HS-27A (cell line): ENCODE results near the gene MOV10L1.
A peak's percentile ranks its signal among the peaks of the same experiment; 100 is the strongest.
"Not testable (repeated sequence)": the region's sequence is repeated elsewhere in the genome, so short reads cannot be mapped to it uniquely, and the experiment has no call there.

Source experiments
- DNase-seq: peaks from one replicate; pipeline ENCODE4 v3.0.0-alpha.2; 2012; ENCODE audit warnings: low read depth, missing footprints

MOV10L1 gene

GRCh38 chr22:50138988-50139387 is 49.2 kb downstream of the MOV10L1 start:
- no peak for DNase-seq

- no peak for DNase-seq
These were observed 50.1 kb downstream of the MOV10L1 start for GRCh38 chr22:50139843-50140415.

- no peak for DNase-seq
These were observed 50.8 kb downstream of the MOV10L1 start for GRCh38 chr22:50140615-50141014.

GRCh38 chr22:50141462-50141861 is 51.7 kb downstream of the MOV10L1 start:
- no peak for DNase-seq

GRCh38 chr22:50141891-50142363 is 52.1 kb downstream of the MOV10L1 start:
- DNase-seq: no peak

- no peak for DNase-seq
These were observed 53.3 kb downstream of the MOV10L1 start for GRCh38 chr22:50143096-50143495.

- no peak for DNase-seq
These were observed 54.3 kb downstream of the MOV10L1 start for GRCh38 chr22:50144005-50144614.

- no peak for DNase-seq
These were observed 56.1 kb downstream of the MOV10L1 start for GRCh38 chr22:50145721-50146438.

GRCh38 chr22:50146439-50147238 is 56.8 kb downstream of the MOV10L1 start:
- DNase-seq: peak; percentile 11

- DNase-seq: not testable (repeated sequence)
These were observed 57.7 kb downstream of the MOV10L1 start for GRCh38 chr22:50147258-50148165.

GRCh38 chr22:50148166-50148500 is 58.3 kb downstream of the MOV10L1 start:
- no peak for DNase-seq

- peak; percentile 20 for DNase-seq
These were observed 59.4 kb downstream of the MOV10L1 start for GRCh38 chr22:50148991-50149721.

GRCh38 chr22:50150161-50151129 is 60.6 kb downstream of the MOV10L1 start:
- no peak for DNase-seq

GRCh38 chr22:50151571-50152537 is 62.0 kb downstream of the MOV10L1 start:
- no peak for DNase-seq

- no peak for DNase-seq
These were observed 63.4 kb downstream of the MOV10L1 start for GRCh38 chr22:50153056-50153755.

GRCh38 chr22:50153756-50154140 is 63.9 kb downstream of the MOV10L1 start:
- no peak for DNase-seq

- DNase-seq: no peak
These were observed 68.0 kb downstream of the MOV10L1 start for GRCh38 chr22:50157709-50158375.
